Renal cortex interstitium (tissue), 11 donors: ENCODE results near the gene SHC2. TPM values are rescaled to one million over a fixed set of nuclear protein-coding genes. Genes with fewer than 3 reads are reported as not detected.
"Not testable (repeated sequence)": the region's sequence is repeated elsewhere in the genome, so short reads cannot be mapped to it uniquely, and the experiment has no call there.

Source experiments
- DNase-seq, 11 donors: peaks; one replicate each; pipeline ENCODE4 v3.0.0-alpha.2; 2013; ENCODE audit warnings: low read depth in 9 of 11, low spot score in 4 of 11; ENCODE audit errors: extremely low read depth in 1 of 11
- polyA plus RNA-seq, 3 donors: library from polyadenylated mRNA; unstranded; fragments of 120-200 nt; gene quantifications; one replicate each; pipeline ENCODE4 v1.2.1, GENCODE V29; 2013; ENCODE audit not compliant: insufficient read length in 3 of 3

SHC2 gene
- polyA plus RNA-seq, 3 donors: 30.1 to 49.3 (median 33.1) TPM

DNA sequence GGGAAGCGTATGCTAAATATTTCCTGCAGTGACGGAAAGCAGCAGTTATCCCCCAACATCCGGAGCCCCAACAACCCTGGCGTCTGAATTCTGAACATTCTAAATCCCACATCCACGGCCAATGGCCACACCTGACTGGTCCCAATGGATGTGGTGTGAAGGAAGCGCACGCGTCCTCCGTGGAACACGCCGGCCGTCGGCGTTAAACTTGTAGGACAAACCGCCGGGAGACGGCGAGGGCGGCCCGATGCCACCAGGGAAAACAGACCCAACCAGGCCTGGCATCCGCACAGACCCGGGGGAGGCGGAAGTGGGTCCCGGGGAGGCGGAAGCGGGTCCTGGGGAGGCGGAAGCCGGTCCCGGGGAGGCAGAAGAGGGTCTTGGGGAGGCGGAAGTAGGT lies 3.2 kb downstream of the SHC2 start:
- DNase-seq: no peak

DNA sequence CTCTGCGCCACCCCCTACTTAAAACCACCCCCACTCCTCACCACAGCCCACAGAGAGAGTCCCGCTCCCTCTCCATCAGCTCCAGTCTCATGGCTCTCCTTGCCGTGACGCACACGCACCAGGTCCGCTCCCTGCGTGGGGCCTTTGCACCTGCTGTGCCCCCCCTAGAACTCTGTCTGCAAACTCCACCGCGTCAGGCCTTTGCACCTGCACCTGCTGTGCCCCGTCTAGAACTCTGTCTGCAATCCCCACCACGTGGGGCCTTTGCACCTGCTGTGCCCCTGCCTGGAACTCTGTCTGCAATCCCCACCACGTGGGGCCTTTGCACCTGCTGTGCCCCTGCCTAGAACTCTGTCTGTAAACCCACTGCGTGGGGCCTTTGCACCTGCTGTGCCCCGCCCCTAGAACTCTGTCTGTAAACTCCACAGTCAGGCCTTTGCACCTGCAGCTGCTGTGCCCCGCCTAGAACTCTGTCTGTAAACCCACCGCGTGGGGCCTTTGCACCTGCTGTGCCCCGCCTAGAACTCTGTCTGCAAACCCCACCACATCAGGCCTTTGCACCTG lies 4.2 kb downstream of the SHC2 start:
- no peak for DNase-seq

GRCh38 chr19:455851-456546 lies 4.8 kb downstream of the SHC2 start:
- DNase-seq: no peak

GRCh38 chr19:455031-455705 lies 5.7 kb downstream of the SHC2 start:
- DNase-seq: no peak

- no peak for DNase-seq
These were observed 7.2 kb downstream of the SHC2 start for GRCh38 chr19:453606-454005.

DNA sequence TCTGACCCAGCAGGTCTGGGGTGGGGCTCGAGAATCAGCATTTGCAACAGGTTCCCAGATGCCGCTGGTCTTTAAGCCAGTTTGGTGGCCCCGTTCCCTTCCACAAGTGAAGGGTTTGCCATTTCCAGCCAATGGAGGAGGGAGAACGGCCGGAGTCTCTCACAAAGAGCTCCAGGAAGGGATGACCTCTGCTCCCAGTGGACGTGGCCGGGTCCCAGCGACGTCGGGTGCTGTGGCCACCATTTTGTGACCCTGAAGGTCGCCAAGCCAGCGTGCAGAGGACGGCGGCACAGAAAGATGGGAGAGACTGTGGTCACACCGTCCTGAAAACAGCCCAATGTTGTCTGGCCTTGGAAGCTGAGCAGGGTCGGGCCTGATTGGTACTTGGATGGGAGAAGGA lies 8.0 kb downstream of the SHC2 start:
- no peak for DNase-seq

- DNase-seq: not testable (repeated sequence)
These were observed 9.8 kb downstream of the SHC2 start for GRCh38 chr19:450912-451481.

DNA sequence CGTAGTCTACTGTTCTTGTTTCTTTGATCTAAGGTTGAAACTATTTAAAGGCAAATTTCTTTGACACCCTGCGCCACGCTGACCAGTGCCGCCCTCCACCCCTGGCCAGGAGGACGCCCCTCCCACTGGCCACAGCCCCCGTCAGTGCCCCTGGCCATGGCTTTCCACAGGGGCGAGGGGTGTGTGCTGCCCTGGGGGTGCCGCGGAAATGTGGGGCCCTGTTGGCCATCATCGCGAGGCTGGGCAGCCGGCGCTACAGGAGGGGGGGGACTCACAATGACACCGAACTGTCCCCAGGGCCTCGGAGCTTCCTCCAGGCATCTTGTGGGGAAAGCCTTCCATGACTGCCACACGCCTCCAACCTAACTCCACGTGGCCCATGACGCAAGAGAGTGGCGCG lies 10.9 kb downstream of the SHC2 start:
- no peak for DNase-seq

DNA sequence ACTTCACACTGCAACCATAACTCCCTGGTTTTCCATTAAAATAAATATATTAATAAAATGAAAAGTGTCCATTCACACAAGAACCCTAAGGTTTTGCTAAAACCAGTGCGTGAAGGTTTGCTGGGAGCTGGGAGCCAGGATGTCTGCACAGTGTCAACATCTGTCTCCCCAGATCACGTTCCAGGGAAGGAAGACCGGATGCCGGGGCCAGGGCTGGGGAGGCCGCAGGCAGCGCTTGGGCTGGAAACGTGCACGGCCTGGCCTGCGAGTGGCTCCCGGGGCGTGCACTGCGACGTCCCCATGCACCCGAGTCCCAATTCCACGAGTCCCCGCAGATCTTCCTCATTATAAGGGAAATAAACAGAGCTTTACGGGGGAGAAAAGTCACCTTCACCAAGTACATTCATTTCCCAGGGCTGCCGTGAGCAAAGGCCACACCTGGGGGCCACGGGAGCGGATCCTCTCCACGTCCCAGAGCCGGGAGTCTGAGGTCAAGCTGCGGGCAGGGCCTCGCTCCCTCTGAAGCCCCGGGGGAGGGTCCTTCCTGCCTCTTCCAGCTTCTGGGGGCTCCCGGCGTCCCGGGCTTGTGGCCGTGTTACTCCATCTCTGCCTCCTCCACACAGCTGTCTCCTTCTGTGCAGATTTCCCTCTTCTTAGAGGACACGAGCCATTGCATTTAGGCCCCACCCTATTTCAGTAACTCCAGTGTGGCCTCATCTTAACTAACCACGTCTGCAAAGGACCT lies 12.8 kb downstream of the SHC2 start:
- DNase-seq: no peak

DNA sequence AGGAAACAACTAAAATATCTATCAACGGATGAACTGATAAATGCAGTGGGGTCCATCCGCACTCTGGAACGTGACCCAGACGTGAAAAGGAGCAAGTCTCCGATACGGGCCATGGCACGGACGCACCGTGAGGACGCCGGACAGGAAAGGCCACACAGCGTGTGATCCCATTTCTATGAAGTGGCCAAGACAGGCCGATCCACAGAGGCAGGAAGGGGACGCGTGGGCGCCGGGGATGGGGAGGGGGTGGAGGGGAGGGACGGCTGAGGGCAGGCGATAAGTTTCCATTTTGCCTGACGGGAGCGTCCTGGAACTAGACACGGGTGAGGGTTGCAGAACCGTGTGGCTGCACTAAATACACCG lies 13.8 kb downstream of the SHC2 start:
- no peak for DNase-seq

GRCh38 chr19:444677-445210 lies 16.1 kb downstream of the SHC2 start:
- no peak for DNase-seq

GRCh38 chr19:443005-443404 lies 17.8 kb downstream of the SHC2 start:
- DNase-seq: no peak

GRCh38 chr19:442085-442484 lies 18.7 kb downstream of the SHC2 start:
- no peak for DNase-seq

DNA sequence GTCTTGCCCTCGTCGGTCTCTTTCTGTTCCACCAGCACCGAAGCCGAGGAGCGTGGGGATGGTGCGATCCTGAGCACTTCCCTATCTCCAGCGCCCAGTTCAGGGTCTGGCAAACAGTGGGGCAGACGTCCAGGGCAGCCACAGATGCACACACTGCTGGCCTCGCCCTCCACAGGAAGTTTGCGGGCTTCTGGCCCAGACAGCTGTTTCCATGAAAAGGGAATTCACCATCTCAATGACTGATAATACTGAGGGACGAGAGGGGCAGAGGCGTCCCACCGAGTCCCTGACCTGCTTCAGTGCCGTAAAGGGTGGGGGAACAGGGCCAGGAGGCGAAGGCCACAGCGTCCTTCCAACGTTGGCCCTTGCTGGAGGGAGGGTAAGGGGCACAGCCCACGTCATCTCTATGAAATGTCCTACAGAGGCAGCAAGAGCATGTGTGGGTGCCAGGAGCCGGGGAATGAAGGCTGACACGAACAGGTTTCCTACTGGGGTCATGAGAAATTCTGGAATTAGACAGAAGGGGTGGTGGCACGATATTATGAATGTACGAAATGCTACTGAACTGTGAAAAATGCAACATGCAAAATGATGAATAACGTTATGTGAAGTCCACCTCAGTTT lies 19.5 kb downstream of the SHC2 start:
- DNase-seq: no peak

DNA sequence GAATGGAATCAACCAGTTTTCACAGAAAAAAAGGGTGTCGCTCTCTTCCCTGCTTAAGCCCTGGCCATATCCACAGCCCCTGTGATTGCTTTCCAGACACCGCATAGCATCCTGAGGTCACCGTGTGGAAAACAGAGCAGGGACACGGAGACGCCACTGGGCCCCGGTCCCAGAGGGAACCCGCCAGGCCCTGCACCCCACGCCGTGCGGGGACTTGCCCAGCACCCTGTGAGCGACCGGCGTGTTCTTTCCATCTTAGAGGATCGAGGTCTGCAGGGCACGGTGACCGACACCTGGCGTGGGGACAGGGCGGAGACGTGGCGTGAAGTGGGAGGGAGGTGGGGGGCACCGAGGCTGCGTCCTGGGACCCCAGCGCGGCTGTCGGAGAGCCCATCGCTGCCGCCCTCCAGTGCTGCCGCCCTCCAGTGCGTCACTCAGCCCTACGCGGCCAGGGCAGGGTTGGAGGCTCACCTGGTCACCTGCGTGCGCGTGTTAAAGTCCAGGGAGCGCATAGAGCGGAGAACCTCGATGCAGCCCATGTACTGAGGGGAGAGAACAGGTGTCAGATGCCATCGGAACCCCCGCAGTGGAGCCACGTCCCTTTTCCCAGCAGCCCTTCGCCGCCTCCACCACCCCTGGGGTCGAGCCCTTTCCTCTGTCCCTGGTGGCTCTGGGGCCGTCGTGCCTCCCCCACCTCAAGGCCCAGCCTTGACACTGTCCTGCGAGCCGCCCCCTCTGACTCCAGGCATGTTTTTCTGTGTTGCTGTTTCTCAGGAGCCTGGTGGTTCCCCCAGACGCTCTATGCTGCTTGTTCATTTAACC lies 20.2 kb downstream of the SHC2 start:
- DNase-seq: no peak

DNA sequence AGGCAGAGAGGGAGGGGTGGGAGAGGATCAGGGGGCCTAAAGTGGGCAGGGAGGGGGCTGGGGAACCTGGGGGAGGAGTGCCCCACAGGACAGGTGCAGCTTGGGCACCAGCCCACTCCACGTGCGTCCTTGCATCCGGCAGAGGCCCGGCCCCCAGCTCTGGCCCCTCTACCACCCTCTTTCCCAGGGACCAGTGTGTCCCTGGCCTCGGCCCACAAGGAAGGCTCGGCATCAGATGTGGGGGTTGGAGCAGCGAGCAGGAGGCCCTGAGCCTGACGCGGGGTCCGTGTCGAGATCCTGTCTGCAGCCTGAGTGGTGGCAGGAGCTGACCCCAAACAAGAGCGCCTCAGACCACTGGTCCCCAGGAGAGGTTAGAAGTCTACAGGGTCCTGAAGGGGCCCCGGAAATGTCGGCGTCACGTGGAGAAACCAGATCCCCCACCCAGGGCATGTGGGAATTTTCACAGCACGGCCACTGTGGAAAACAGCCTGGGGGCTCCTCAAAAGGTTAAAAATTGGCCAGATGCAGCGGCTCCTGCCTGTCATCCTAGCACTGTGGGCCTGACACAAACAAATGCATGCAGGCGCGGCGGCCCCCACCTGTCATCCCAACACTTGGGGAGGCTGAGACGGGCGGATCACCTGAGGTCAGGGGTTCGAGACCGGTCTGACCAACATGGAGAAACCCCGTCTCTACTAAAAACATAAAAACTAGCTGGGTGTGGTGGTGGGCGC lies 21.5 kb downstream of the SHC2 start:
- no peak for DNase-seq

DNA sequence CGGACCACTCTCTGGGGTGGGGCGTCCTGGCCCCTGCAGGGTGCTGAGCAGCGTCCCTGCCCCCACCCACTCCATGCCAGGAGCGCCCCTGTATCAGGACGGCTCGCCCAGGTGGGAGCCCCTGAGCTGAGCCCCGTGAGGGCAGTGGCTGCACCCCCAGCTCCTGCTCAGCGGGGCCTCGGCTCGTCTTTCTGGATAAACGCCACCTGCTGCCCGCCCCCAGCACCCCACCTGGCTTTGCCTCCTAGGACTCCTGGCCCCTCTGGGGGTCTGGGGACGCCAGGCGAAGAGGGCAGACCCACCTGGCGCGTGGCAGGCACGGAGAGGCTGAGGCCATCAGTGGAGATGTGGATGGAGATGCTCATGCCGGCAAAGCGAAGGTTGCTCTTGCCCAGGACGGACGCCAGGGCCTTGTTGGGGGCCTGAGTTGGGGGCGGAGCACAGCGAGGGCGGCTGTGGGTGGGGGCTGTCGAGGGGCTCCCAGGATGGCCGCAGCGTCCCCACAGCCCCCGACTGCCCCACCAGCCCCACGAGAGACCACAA lies 22.3 kb downstream of the SHC2 start:
- no peak for DNase-seq
